AG04449 (cell line): ENCODE data around the gene DLG1.
A peak's percentile ranks its signal among the peaks of the same experiment; 100 is the strongest.

Source experiments
- CTCF ChIA-PET: fragments of 350-600 bp; formaldehyde crosslinking; extraction: SDS; loops from one replicate; lab custom pipeline; 2021; ENCODE audit warnings: antibody characterized with exemption; lab: Yijun Ruan, JAX
- POLR2A ChIA-PET: fragments of 400-600, 350-600 bp; formaldehyde crosslinking; extraction: SDS; loops from one replicate; lab custom pipeline; 2020; ENCODE audit warnings: antibody characterized with exemption, inconsistent platforms; lab: Yijun Ruan, JAX
- DNase-seq: peaks from one replicate; pipeline ENCODE4 v3.0.0-alpha.2; 2010; ENCODE audit warnings: low read depth, low spot score
- H3K4me3 ChIP-seq: 2 replicates; pipeline ENCODE4 v1.5.1; 2011; ENCODE audit warnings: low read depth, mild to moderate bottlenecking, control low read depth, low read length
- TF ChIP-seq, protein P1 (sequence below): IDR thresholded peaks from one replicate; pipeline ENCODE4 v1.5.1; 2011; ENCODE audit warnings: mild to moderate bottlenecking, moderate library complexity, low read length, control low read depth, inconsistent platforms; ENCODE audit not compliant: insufficient read depth; ENCODE audit errors: missing control alignments

DLG1 gene

GRCh38 chr3:197186887-197187588 is 111.4 kb downstream of the DLG1 start:
- no peak overlapping the region for H3K4me3 ChIP-seq
- ChIA-PET POLR2A (no interaction called here), CTCF (interaction anchor here (0.7 to 3.6 kb wide), 33 partner anchors 8 to 355 kb away, joined by 3 to 16 read pairs (median 4); partner anchors contain the start of gene NCBP2)
- no peak for DNase-seq
- TF ChIP-seq, protein P1, sequence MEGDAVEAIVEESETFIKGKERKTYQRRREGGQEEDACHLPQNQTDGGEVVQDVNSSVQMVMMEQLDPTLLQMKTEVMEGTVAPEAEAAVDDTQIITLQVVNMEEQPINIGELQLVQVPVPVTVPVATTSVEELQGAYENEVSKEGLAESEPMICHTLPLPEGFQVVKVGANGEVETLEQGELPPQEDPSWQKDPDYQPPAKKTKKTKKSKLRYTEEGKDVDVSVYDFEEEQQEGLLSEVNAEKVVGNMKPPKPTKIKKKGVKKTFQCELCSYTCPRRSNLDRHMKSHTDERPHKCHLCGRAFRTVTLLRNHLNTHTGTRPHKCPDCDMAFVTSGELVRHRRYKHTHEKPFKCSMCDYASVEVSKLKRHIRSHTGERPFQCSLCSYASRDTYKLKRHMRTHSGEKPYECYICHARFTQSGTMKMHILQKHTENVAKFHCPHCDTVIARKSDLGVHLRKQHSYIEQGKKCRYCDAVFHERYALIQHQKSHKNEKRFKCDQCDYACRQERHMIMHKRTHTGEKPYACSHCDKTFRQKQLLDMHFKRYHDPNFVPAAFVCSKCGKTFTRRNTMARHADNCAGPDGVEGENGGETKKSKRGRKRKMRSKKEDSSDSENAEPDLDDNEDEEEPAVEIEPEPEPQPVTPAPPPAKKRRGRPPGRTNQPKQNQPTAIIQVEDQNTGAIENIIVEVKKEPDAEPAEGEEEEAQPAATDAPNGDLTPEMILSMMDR: peak; percentile 65

GRCh38 chr3:197183582-197183981 is 114.8 kb downstream of the DLG1 start:
- TF ChIP-seq, protein P1: no peak
- ChIA-PET CTCF (interaction anchor here (1.2 kb wide), 1 partner anchor 181 kb away, joined by 6 read pairs; no protein-coding TSS in a partner anchor), POLR2A (no interaction called here)
- no peak for DNase-seq
- no peak overlapping the region for H3K4me3 ChIP-seq

GRCh38 chr3:197181741-197182140 is 116.7 kb downstream of the DLG1 start:
- ChIA-PET CTCF (interaction anchor here (1.1 kb wide), 1 partner anchor 8 kb away, joined by 4 read pairs; no protein-coding TSS in a partner anchor), POLR2A (no interaction called here)
- TF ChIP-seq, protein P1: no peak
- no peak for DNase-seq
- no peak overlapping the region for H3K4me3 ChIP-seq

GRCh38 chr3:197178998-197179397 is 119.4 kb downstream of the DLG1 start:
- ChIA-PET POLR2A (no interaction called here), CTCF (interaction anchor here (1.3 to 2.7 kb wide), 3 partner anchors 9 to 58 kb away, joined by 3 to 5 read pairs (median 4); no protein-coding TSS in a partner anchor)
- TF ChIP-seq, protein P1: no peak
- no peak overlapping the region for H3K4me3 ChIP-seq
- no peak for DNase-seq

DNA sequence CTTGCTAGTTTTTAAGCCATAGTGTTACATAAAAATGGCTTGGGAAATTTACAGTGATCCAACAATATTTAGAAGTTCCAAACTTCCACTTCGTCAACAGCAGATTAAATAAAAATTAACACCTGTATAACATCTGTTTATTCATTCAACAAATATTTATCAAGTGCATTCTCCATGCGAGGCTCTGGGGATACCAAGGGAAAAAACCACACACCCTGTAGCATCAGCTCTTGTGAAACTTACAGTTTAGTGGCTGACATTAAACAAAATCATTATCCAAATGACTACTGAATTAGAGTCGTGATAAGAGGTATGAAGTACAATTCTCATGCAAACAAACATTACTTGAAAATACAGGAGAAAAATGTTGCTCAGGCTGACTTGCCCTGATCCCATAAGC is 122.9 kb downstream of the DLG1 start:
- TF ChIP-seq, protein P1: no peak
- POLR2A ChIA-PET: interaction anchor here (1.0 kb wide), 1 partner anchor 233 kb away, joined by 3 read pairs; the partner anchor contains the start of gene NCBP2
- H3K4me3 ChIP-seq: no peak overlapping the region
- CTCF ChIA-PET: interaction anchor here (1.0 to 3.2 kb wide), 2 partner anchors 11 to 82 kb away, joined by 4 to 11 read pairs; no protein-coding TSS in a partner anchor
- no peak for DNase-seq

DNA sequence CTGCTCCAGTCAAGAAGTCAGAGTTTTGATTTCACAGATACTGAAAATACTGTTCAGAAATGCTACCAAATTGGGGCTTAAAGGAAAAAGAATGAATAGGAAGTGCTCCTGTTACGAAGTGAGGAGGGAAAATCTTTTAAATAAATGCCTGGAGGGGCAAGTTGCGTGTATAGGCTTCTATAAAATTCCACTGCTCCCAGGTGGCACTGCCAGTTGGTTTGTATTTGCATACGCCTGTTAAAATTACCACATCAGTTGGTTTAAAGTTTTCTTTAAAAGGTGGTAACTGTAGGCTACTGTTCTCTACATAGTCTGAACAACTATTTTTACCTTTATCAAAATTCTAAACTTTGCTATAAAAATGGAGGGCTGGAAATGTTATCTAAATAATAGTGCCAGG is 123.5 kb downstream of the DLG1 start:
- CTCF ChIA-PET: interaction anchor here (3.2 kb wide), 1 partner anchor 12 kb away, joined by 11 read pairs; no protein-coding TSS in a partner anchor
- TF ChIP-seq, protein P1: no peak
- H3K4me3 ChIP-seq: no peak overlapping the region
- POLR2A ChIA-PET: no interaction called here
- no peak for DNase-seq
